GM19238 (cell line): Measurements from ENCODE around the gene DHX9.

Experiments
- DNase-seq: peaks from one replicate; pipeline ENCODE4 v3.0.0; 2011; ENCODE audit warnings: low spot score; ENCODE audit not compliant: insufficient read length

DHX9 gene

DNA sequence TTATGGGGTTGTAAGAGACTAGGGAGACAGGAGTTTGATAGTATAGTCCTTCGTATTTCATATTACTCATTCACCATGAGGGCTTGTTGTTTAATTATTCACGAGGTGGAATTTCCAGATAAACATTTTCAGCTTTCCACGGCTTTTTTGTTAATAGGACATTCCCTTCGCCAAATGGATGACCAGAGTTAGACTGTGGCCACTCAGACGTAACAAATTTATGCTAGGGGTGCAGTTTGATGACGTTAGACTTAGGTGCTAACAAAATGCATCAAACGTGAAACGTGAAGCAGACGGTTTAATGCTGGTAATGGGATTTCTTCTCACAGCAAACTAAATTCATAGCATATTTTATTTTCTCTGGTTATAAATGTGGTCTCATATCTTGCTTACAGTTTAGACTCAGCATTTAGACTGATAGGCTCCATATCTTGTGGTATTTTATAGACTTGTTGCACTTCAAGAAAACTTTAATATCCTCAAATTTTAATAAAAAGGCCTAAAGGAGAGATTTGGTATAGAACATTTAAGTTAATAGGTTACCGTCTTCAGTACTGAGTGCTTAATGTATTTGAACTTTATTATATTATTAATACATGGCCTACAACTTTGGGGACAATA, 2.3 kb downstream of the DHX9 start:
- no peak for DNase-seq

DNA sequence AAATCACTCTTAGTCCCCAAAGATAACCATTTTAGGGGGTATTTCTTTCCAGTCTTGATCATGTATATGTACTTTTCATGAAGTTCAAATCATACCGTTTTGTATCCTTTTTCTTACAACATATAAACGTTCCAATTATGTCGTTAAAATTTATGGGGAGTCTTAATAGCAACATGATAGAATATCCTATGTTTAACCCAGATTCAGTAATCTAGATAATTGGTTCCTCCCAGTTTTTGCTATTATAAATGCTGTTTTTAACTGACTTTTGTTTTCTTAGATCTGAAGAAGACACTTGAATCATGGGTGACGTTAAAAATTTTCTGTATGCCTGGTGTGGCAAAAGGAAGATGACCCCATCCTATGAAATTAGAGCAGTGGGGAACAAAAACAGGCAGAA, 3.1 kb downstream of the DHX9 start:
- DNase-seq = no peak

DNA sequence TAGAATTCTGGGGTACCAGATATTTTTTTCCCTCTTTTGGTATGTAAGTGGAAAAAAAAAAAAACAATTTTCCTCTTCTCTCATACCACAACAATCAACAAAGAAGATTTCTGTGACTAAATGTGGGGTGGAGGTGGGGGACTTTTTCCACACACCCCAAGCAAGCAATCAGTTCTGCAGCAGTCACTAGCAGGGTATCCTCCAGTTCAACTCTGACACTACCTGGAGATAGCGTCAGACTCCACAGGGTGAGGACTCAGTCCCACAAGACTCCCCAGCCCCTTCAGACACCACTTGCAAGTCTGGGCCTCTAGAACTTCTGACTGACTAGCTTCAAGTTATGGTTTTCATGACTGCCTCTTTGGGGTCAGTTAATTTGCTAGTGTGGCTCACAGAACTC, 6.2 kb downstream of the DHX9 start:
- DNase-seq = no peak

DNA sequence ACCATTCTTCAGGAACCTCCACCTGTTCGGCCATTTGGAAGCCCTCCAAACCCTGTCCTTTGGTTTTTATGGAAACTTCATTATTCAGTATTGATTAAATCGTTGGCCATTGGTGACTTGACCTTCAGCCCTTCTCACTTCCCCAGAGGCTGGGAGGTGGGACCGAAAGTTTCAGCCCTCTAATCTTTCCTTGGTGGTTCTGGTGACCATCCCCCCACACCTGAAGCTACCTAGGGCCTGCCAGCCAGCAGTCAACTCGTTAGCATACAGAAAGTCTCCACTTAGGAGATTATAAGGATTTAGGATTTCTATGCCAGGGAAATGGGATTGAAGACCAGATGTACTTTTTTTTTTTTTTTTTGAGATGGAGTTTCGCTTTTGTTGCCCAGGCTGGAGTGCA, 6.7 kb downstream of the DHX9 start:
- no peak for DNase-seq

DNA sequence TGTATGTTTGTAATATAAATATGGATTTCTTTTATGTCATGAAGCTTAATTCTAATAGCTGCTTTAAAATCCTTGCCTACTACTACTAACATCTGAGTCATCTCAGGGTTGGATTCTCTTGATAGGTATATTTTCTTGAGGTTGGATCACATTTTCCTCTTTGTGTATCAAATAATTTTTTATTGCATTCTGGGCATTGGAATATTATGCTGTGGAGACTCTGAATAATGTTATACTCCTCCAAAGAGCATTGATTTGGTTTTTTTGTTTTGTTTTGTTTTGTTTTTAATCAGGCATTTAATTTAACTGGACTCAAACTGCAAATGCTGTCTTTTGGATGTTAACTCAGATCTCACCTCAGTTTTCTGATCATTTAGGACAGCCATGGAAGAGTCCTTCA, 8.0 kb downstream of the DHX9 start:
- DNase-seq = no peak

DNA sequence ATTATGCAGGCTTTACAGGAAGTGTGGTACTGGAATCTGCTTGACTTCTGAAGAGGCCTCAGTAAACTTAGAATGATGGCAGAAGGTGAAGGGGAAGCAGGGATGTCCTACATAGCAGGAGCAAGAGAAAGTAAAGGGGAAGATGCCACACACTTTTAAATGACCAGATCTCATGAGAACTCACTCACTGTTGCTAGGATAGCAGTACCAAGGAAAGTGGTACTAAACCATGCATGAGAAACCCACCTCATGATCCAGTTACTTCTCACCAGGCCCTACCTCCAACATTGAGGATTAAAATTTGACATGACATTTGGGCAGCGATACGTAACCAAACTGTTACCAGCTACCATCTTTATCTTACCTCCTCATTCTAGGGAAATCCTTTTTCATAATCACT, 9.6 kb downstream of the DHX9 start:
- DNase-seq = no peak

DNA sequence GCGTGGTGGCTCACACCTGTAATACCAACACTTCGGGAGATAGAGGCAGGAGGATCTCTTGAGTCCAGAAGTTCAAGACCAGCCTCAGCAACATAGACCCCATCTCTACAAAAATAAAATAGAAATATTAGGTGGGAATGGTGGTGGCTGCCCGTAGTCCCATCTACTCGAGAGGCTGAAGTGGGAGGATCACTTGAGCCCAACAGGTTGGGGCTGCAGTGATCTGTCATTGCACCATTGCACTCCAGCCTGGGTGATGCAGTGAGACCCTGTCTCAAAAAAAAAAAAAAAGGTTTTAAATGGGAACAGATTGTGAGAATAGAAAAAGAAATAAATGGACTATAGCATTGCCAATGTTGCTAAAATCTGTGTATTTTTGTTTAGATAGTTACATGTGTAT, 11.2 kb downstream of the DHX9 start:
- DNase-seq = no peak

DNA sequence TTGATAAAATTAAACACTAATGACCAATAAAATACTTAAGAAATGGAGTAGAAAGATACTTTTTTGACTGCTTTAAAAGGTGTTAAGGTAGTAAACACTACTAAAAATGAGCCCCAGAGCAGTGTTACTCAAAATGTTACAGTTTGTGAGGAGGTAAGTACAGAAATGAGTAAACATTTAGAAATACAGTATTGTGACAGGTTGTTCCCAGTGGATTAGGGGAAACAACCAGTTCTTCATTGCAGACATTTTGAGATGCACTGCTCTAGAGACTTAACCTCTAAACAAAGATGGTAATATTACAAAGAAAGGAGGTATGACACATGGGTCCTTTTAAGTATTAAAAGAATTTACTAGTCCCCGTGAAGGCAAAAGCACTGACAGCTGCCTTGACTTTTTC, 12.7 kb downstream of the DHX9 start:
- no peak for DNase-seq

DNA sequence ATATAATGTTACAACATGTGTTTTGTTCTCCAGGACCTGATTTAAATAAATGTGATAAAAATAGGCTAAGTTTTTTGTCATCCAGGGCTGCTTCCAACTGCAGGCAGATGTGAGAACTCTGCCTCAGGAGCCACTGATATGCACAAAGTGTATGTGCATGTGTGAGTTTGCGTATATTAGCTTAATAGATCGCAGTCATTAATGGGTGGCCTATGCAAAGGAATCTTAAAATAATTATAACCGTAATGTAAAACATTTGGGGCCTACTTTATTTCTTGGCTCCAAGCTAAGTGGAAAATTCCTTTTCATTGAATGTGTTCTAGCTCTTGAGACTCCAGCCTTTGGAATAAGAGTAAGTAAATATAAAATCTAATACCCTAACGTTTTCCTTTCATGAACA, 16.8 kb downstream of the DHX9 start:
- no peak for DNase-seq

DNA sequence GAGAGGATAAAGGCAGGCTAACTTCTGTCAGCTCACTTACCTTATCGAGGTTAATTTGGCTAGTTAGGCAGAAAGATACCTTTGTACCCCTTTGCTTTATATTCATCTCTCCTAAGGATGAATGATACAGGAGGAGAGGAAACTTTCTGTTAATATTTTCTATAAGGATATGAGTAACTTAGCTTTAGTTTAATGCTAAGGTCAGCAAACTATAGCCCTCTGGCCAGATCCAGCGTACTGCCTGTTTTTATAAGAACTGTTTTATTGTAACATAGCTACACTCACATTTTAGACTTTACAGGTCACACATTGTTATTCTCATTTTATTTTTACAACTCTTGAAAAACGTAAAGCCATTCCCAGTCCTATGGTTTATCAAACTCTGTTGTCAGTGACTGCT, 18.1 kb downstream of the DHX9 start:
- DNase-seq = no peak

DNA sequence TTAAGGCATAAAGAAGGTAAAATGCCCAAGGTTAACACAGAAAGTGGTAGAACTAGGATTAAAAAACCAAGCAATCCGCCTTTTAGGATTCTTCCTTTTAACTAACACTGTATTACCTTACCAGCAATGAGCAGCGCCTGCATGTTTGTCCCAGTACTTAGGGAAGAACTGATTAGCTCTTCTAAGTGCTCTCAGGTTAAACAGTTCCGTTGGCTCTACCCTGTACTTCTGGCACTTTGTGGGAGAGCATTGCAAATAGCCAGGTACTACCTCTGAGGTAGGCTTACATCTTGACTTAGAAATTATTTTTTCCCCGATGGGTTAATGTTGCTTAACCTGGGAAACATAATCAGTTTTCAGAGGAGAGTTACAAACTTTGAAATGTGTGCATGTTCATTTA, 21.5 kb downstream of the DHX9 start:
- no peak for DNase-seq

DNA sequence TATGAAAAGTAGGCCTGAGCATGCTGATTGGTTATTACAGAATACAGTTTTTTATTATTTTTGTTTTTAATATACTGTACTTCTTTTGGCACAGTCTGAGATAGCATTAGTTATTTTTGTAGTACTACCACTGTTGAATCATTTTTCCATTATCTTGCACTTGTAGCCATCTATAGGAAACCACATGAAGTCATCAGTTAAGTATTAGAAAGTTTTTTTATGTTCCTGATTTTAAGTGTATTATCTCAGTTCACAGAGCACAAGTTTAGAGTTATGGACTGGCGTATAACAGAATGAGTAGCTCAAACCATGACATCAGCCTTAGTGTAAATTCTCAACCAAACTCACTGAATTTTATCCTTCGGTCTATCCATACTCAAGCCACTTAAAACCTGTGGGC, 22.8 kb downstream of the DHX9 start:
- DNase-seq = no peak

DNA sequence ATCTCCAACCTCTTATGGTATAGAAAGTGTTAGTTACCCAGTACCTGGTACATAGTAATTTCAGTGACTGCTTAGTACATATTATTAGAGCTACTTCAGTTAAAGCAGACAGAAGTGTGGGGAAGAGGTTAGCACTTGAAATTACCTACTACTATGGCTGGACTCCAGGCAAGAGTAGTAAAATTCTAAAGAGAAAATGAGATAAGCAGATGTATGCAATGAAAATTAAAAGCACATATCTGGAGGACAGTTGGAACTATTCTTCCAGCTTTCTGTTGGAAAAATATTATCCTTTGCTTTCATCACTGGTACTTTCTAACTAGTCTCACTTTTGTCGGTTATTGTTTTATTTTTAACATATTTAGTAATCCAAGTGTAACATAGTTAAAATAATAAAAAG, 23.7 kb downstream of the DHX9 start:
- no peak for DNase-seq

DNA sequence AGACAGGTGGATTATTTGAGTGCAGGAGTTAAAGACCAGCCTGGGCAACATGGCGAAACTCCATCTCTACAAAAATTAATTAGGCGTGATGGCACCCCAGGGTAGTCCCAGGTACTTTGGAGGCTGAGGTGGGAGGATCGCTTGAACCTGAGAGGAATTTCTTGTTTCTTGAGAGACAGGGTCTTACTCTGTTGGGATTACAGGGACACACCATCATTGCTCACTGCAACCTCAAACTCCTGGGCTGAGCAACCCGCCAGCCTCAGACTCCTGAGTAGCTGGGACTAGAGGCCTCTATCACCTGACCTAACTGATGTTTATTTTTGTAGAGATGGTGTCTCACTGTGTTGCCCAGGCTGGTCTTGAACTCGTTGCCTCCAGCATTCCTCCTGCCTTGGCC, 24.8 kb downstream of the DHX9 start:
- no peak for DNase-seq

DNA sequence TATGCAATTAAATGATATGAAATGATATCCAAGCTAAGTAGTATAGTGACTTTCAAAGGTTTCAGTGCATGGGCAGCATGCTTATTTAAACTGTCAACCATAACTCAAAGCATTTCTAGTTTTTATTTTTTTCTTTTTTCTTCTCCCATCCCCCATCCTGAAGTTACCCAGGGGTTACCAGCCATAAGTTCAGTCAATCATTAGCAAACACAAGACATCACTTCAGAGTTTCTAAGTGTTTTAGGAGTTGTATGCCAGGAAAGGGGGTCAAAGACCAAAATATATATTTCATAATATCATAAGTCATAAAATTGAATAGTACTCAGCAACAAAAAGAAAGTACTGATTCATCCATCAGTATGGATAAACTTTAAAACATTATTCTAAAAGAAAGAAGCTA, 28.7 kb downstream of the DHX9 start:
- no peak for DNase-seq

DNA sequence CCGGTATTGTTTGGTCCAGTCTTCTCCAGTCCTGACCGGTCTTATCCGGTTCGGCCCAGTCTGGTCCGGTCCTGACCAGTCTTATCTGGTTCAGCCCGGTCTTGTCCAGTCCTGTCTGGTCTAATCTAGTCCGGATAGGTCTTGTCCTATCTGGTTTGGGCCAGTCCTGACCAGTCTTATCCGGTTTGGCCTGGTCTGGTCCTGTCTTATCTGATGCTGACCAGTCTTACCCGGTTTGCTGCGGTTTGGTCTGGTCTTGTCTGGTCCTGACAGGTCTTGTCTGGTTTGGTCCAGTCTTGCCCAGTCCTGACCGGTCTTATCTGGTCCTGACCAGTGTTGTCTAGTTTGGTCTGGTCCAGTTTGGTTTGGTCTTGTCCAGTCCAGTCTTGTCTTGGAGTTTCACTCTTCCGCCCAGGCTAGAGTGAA, 30.1 kb downstream of the DHX9 start:
- no peak for DNase-seq

DNA sequence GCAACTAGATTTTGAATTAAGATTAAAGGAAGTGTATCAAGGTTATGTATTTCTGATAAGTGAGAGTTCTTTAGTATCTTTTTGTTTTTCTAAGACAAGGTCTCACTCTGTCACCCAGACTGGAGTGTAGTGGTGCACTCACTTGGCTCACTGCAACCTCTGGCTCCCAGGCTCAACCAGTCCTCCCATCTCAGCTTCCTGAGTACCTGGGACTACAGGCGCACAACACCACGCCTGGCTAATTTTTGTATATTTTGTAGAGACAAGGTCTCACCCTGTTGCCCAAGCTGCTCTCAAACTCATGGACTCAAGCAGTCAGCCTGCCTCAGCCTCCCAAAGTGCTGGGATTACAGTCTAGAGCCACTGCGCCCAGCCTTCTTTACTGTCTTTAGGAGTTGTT, 33.7 kb downstream of the DHX9 start:
- no peak for DNase-seq

DNA sequence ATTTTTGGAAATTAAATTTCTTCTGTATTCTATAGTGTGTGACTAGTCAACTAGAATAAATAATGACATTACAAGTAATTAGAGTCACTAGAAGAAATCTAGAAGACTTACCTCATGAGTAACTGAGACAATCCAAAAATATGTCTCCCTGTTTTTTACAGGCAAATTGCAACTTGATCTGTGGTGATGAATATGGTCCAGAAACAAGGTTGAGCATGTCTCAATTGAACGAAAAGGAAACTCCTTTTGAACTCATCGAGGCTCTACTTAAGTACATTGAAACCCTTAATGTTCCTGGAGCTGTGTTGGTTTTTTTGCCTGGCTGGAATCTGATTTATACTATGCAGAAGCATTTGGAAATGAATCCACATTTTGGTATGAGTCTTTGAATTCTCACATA, 36.7 kb downstream of the DHX9 start:
- DNase-seq = no peak

DNA sequence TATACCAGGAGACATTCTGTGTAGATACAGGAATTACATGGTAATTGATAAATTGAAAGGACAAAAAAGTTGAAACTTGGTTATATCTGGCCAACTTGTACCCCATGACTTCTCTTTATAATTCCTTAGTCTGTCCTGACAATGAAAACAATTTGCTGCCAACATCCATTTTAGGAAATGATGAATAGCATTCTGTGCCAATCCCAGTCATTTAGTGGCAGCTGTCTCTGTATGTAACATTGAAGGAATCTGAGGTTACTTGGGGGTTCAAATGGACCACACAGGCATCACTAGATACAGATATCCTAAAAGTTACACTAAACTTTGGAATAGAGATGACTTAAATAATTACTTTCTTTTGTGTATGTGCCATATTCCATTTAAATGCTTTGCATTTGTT, 38.2 kb downstream of the DHX9 start:
- DNase-seq = no peak

DNA sequence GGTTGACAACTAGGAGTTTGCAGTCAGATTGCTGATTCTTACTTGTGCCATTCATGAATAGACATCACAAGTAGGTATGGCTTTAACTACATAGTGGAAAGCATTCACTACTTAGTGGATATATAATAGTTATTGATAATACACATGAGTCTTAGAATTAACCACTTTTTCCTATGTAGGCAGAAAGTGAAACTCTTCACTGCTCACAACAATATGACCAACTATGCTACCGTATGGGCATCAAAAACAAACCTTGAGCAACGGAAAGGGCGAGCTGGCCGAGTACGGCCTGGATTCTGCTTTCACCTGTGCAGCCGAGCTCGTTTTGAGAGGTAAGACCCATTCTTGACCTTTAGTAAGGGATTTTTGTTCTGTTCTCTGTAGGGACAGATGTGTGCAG, 38.7 kb downstream of the DHX9 start:
- no peak for DNase-seq

DNA sequence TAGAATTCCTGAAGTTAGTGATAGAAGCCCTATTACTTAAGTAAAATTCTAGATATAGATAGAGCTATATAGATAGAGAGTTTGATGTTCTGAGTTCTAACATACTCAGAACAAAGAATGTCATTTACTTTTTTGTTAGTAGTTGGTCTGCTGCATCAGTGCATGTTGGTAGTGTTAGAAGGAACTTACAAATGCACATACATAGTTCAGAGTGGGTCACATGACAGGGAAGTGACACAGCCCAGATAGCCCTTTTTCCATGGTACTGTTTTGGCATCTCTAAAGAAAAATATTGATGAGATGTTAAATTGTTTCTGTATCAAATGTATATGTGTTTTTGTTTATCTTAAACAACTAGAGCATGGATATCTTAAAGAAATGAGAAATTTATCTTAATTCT, 45.7 kb downstream of the DHX9 start:
- DNase-seq = no peak

DNA sequence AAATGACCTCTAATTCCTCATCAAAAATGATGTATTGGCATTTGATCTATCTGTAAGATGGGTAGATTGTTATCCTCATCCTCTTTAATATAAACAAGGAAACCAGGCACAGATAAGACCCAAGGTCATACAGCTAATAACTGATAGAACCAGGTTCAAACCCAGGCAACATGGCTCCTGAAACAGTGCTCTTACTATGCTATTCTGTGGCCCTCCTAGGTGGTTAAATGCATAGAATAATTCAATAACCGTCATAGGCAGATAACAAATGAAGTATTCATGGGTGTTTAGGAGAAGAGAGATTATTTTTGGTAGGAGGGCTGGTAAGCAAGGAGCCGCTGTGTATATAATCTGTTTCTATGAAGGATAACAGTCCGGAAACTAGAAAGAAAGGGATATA, 46.4 kb downstream of the DHX9 start:
- DNase-seq = no peak

DNA sequence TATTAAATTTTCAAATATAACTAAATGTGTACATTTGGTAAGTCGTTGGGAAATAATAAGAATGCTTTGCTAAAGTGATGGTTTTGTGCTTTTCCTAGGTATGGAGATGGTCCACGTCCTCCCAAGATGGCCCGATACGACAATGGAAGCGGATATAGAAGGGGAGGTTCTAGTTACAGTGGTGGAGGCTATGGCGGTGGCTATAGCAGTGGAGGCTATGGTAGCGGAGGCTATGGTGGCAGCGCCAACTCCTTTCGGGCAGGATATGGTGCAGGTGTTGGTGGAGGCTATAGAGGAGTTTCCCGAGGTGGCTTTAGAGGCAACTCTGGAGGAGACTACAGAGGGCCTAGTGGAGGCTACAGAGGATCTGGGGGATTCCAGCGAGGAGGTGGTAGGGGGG, 47.8 kb downstream of the DHX9 start:
- no peak for DNase-seq
